ENCODE measurements around the gene PHGDH. TPM values are rescaled to one million over a fixed set of nuclear protein-coding genes. Genes with fewer than 3 reads are reported as not detected.

The PHGDH gene
- total and polyA plus RNA-seq, 8 donors: 2.3 to 45.8 (median 25.6) TPM

GRCh38 chr1:119764220-119764619, 52.5 kb downstream of the PHGDH start:
- no peak for TF ChIP-seq POLR2AphosphoS5 (IDR thresholded peaks at IDR 0.05)
- no peak for TF ChIP-seq CTCF (IDR thresholded peaks at IDR 0.05)
- TF ChIP-seq EP300 (IDR thresholded peaks at IDR 0.05): no peak
- Histone ChIP-seq H3K9me3 (no peaks in the 10 kb centered on the region), H3K27ac (peak overlapping the region in 1 of 5 donors; percentile 83), H3K4me3 (peak overlapping the region in 1 of 4 donors; percentile 22), H3K4me1 (peaks cover 7 to 35% (median 23%) of the 10 kb centered on the region in 4 donors), H3K36me3 (peaks cover 0 to 27% (median 3%) of the 10 kb centered on the region in 4 donors), H3K27me3 (no peaks in the 10 kb centered on the region)
- intact Hi-C loops (cut with DNase I; ENCODE audit: low total_unique reads): no loop called here
- WGBS, 5 donors: 70 to 85% (median 78%) methylated on average over 6 of the region's 6 CpGs
- no peak for DNase-seq

- TF ChIP-seq EP300 (IDR thresholded peaks at IDR 0.05) (no peak), POLR2AphosphoS5 (IDR thresholded peaks at IDR 0.05) (peak in 1 of 3 donors; percentile 22), POLR2A (IDR thresholded peaks at IDR 0.05) (no peak)
- 15 to 31% (median 19%) methylated on average over 4 of the region's 4 CpGs for WGBS, 5 donors
Observed at GRCh38 chr1:119766374-119766794, 54.6 kb downstream of the PHGDH start.

GRCh38 chr1:119767486-119767885, 55.8 kb downstream of the PHGDH start:
- no peak for TF ChIP-seq POLR2A (IDR thresholded peaks at IDR 0.05)
- no peak for TF ChIP-seq EP300 (IDR thresholded peaks at IDR 0.05)
- TF ChIP-seq POLR2AphosphoS5 (IDR thresholded peaks at IDR 0.05): peak in 1 of 3 donors; percentile 5
- TF ChIP-seq CTCF (IDR thresholded peaks at IDR 0.05): no peak
- Histone ChIP-seq H3K27ac (peak overlapping the region; percentile 54 to 83 (median 71)), H3K36me3 (peaks cover 0 to under 1% (median 0%) of the 10 kb centered on the region in 4 donors), H3K4me3 (peak overlapping the region in 3 of 4 donors; percentile 7 to 44 (median 32)), H3K9me3 (no peaks in the 10 kb centered on the region), H3K27me3 (no peaks in the 10 kb centered on the region), H3K4me1 (peaks cover 7 to 50% (median 31%) of the 10 kb centered on the region in 4 donors)
- WGBS, 5 donors: 15 to 50% (median 36%) methylated on average over 2 of the region's 2 CpGs
- intact Hi-C loops (cut with DNase I; ENCODE audit: low total_unique reads): no loop called here
- no peak for DNase-seq

More at GRCh38 chr1:119766374-119766794, 54.6 kb downstream of the PHGDH start:
- no peaks in the 10 kb centered on the region for H3K27me3 ChIP-seq
- H3K9me3 ChIP-seq: no peaks in the 10 kb centered on the region
- peaks cover 0 to 9% (median 0%) of the 10 kb centered on the region in 4 donors for H3K36me3 ChIP-seq
- peak; percentile 61 to 66 for DNase-seq
- H3K4me1 ChIP-seq: peaks cover 7 to 46% (median 30%) of the 10 kb centered on the region in 4 donors
- peak overlapping the region; percentile 54 to 83 (median 77) for H3K27ac ChIP-seq
- intact Hi-C loops (cut with DNase I; ENCODE audit: low total_unique reads): no loop called here
- H3K4me3 ChIP-seq: peak overlapping the region in 3 of 4 donors; percentile 7 to 44 (median 32)

- peak within 1 kb of the TSS in 3 of 4 donors; percentile 3 to 44 (median 32) for H3K4me3 ChIP-seq
- no peaks in the 10 kb centered on the region for H3K9me3 ChIP-seq
- TF ChIP-seq POLR2AphosphoS5 (IDR thresholded peaks at IDR 0.05): peak in 2 of 3 donors; percentile 49 to 88
- TF ChIP-seq EP300 (IDR thresholded peaks at IDR 0.05): no peak
- H3K4me1 ChIP-seq: peaks cover 15 to 63% (median 38%) of the 10 kb centered on the region in 4 donors
- intact Hi-C loops (cut with DNase I; ENCODE audit: low total_unique reads): no loop called here
- DNase-seq: peak; percentile 85 to 87
- no peaks in the 10 kb centered on the region for H3K36me3 ChIP-seq
- H3K27me3 ChIP-seq: no peaks in the 10 kb centered on the region
- H3K27ac ChIP-seq: peak within 1 kb of the TSS; percentile 4 to 83 (median 50)
- 25 to 47% (median 28%) methylated on average over 8 of the region's 8 CpGs for WGBS, 5 donors
Observed at GRCh38 chr1:119768778-119769177, 57.0 kb downstream of the PHGDH start, which contains the start of gene HMGCS2. Gene HMGCS2 (minus strand): TSS chr1:119768905. CDS start chr1:119768844, 61 bp downstream.

GRCh38 chr1:119771016-119771415, 59.3 kb downstream of the PHGDH start:
- TF ChIP-seq CTCF (IDR thresholded peaks at IDR 0.05) (no peak), POLR2A (IDR thresholded peaks at IDR 0.05) (no peak), POLR2AphosphoS5 (IDR thresholded peaks at IDR 0.05) (no peak), EP300 (IDR thresholded peaks at IDR 0.05) (no peak)
- intact Hi-C loops (cut with DNase I; ENCODE audit: low total_unique reads): no loop called here
- Histone ChIP-seq H3K4me3 (no peak overlapping the region), H3K4me1 (peaks cover 18 to 61% (median 49%) of the 10 kb centered on the region in 4 donors), H3K9me3 (no peaks in the 10 kb centered on the region), H3K27me3 (no peaks in the 10 kb centered on the region), H3K27ac (no peak overlapping the region), H3K36me3 (no peaks in the 10 kb centered on the region)
- peak in 1 of 2 donors; percentile 77 for DNase-seq
- 23 to 29% (median 25%) methylated on average over 2 of the region's 2 CpGs for WGBS, 5 donors
